Medulla oblongata (tissue), 1 donor: ENCODE measurements around the gene CAMTA1.

Experiments used
- DNase-seq: peaks from one replicate; pipeline ENCODE4 v3.0.0-alpha.2; 2015; ENCODE audit errors: extremely low spot score

CAMTA1 gene

GRCh38 chr1:7633506-7634245, 848.4 kb downstream of the CAMTA1 start:
- DNase-seq, result no peak

- no peak for DNase-seq
These were observed 849.4 kb downstream of the CAMTA1 start for GRCh38 chr1:7634546-7635240.

GRCh38 chr1:7636795-7637526, 851.7 kb downstream of the CAMTA1 start:
- no peak for DNase-seq

GRCh38 chr1:7638078-7638477, 852.8 kb downstream of the CAMTA1 start:
- no peak for DNase-seq

GRCh38 chr1:7639435-7640131, 854.3 kb downstream of the CAMTA1 start:
- no peak for DNase-seq

- no peak for DNase-seq
These were observed 855.1 kb downstream of the CAMTA1 start for GRCh38 chr1:7640350-7640749.

GRCh38 chr1:7640920-7641585, 855.8 kb downstream of the CAMTA1 start:
- no peak for DNase-seq

- DNase-seq, result no peak
These were observed 856.5 kb downstream of the CAMTA1 start for GRCh38 chr1:7641587-7642417.

- no peak for DNase-seq
These were observed 857.1 kb downstream of the CAMTA1 start for GRCh38 chr1:7642418-7642704.

GRCh38 chr1:7642781-7643529, 857.7 kb downstream of the CAMTA1 start:
- no peak for DNase-seq

GRCh38 chr1:7643530-7643929, 858.3 kb downstream of the CAMTA1 start:
- no peak for DNase-seq

- DNase-seq, result no peak
These were observed 858.8 kb downstream of the CAMTA1 start for GRCh38 chr1:7644086-7644485.

- DNase-seq, result peak; percentile 65
These were observed 859.9 kb downstream of the CAMTA1 start for GRCh38 chr1:7644961-7645750.

GRCh38 chr1:7645751-7646048, 860.4 kb downstream of the CAMTA1 start:
- no peak for DNase-seq

- DNase-seq, result no peak
These were observed 860.9 kb downstream of the CAMTA1 start for GRCh38 chr1:7646164-7646563.

GRCh38 chr1:7646981-7647901, 862.0 kb downstream of the CAMTA1 start:
- DNase-seq, result peak; percentile 71

- no peak for DNase-seq
These were observed 863.6 kb downstream of the CAMTA1 start for GRCh38 chr1:7648761-7649384.

GRCh38 chr1:7650801-7651200, 865.5 kb downstream of the CAMTA1 start:
- DNase-seq, result no peak
